GM23338 (cell line): ENCODE measurements around the gene PRPF39. TPM values are rescaled to one million over a fixed set of nuclear protein-coding genes. Genes with fewer than 3 reads are reported as not detected.

ENCODE experiments used
- ATAC-seq: fragments of 200-7000 bp; cut with Tn5 transposase; 3 replicates; pipeline ENCODE4 v1.9.1; 2020
- DNase-seq: peaks from one replicate; pipeline ENCODE4 v3.0.0-alpha.2; 2015; ENCODE audit warnings: low spot score
- H2AFZ ChIP-seq: fragments of 200-600 bp; sonication (generic); 2 replicates; pipeline ENCODE4 v1.8.0; 2016; ENCODE audit warnings: antibody characterized with exemption, mild to moderate bottlenecking, moderate library complexity
- H3F3A ChIP-seq: fragments of 200-600 bp; sonication (generic); replicated peaks from 2 replicates; pipeline ENCODE4 v1.8.0; 2017; ENCODE audit warnings: antibody characterized with exemption, mixed run types, low read depth
- H3K27ac ChIP-seq: fragments of 200-600 bp; sonication (generic); 2 replicates; pipeline ENCODE4 v1.6.1; 2016; ENCODE audit warnings: low read depth
- H3K27me3 ChIP-seq: fragments of 200-600 bp; sonication (generic); 2 replicates; pipeline ENCODE4 v1.8.0; 2016; ENCODE audit warnings: mild to moderate bottlenecking, mixed run types, moderate library complexity; ENCODE audit not compliant: insufficient read depth
- H3K36me3 ChIP-seq: fragments of 200-600 bp; sonication (generic); 2 replicates; pipeline ENCODE4 v1.8.0; 2016; ENCODE audit warnings: mild to moderate bottlenecking; ENCODE audit not compliant: insufficient read depth
- H3K4me1 ChIP-seq: fragments of 200-600 bp; sonication (generic); 2 replicates; pipeline ENCODE4 v1.8.0; 2016; ENCODE audit warnings: mild to moderate bottlenecking, moderate library complexity; ENCODE audit not compliant: insufficient read depth
- H3K4me2 ChIP-seq: fragments of 200-600 bp; sonication (generic); 2 replicates; pipeline ENCODE4 v1.7.1; 2017; ENCODE audit warnings: mixed run types
- H3K4me3 ChIP-seq: fragments of 200-600 bp; sonication (generic); 2 replicates; pipeline ENCODE4 v1.6.1; 2016; ENCODE audit warnings: mixed run types
- H3K79me2 ChIP-seq: fragments of 200-600 bp; sonication (generic); replicated peaks from 2 replicates; pipeline ENCODE4 v1.8.0; 2017; ENCODE audit warnings: mild to moderate bottlenecking; ENCODE audit not compliant: insufficient read depth
- H3K9me2 ChIP-seq: fragments of 200-600 bp; sonication (generic); 2 replicates; pipeline ENCODE4 v1.8.0; 2017; ENCODE audit not compliant: insufficient read depth
- H4K20me1 ChIP-seq: fragments of 200-600 bp; sonication (generic); replicated peaks from 2 replicates; pipeline ENCODE4 v1.8.0; 2017; ENCODE audit warnings: mild to moderate bottlenecking; ENCODE audit not compliant: insufficient read depth
- H3K27ac Mint-ChIP-seq: 2 replicates; pipeline ENCODE4 v1.8.0; 2020; ENCODE audit warnings: inconsistent platforms, mild to moderate bottlenecking, moderate library complexity, mixed read lengths
- H3K27me3 Mint-ChIP-seq: 3 replicates; pipeline ENCODE4 v1.8.0; 2022; ENCODE audit warnings: low read depth, mild to moderate bottlenecking, moderate library complexity, mixed read lengths, inconsistent platforms; ENCODE audit not compliant: insufficient read depth, poor library complexity
- H3K36me3 Mint-ChIP-seq: 3 replicates; pipeline ENCODE4 v1.8.0; 2021; ENCODE audit warnings: low read depth, mild to moderate bottlenecking, inconsistent platforms, moderate library complexity, mixed read lengths
- H3K4me1 Mint-ChIP-seq: 3 replicates; pipeline ENCODE4 v1.8.0; 2020; ENCODE audit warnings: mild to moderate bottlenecking, inconsistent platforms, mixed read lengths
- H3K4me3 Mint-ChIP-seq: 3 replicates; pipeline ENCODE4 v1.8.0; 2021; ENCODE audit warnings: moderate library complexity, mild to moderate bottlenecking, inconsistent platforms, mixed read lengths
- H3K9me3 Mint-ChIP-seq: 3 replicates; pipeline ENCODE4 v1.8.0; 2020; ENCODE audit warnings: moderate library complexity, mild to moderate bottlenecking, inconsistent platforms, mixed read lengths
- CREB1 ChIP-seq: fragments of 250-450 bp; sonication (Bioruptor Pico); IDR thresholded peaks from 2 replicates; pipeline ENCODE4 v1.5.0; 2020; ENCODE audit warnings: low read depth, mild to moderate bottlenecking, moderate library complexity
- EZH2 ChIP-seq: fragments of 200-600 bp; sonication (generic); IDR thresholded peaks from one replicate; pipeline ENCODE4 v1.8.0; 2017; ENCODE audit warnings: antibody characterized with exemption, mild to moderate bottlenecking, low read depth; ENCODE audit not compliant: unreplicated experiment
- EZH2phosphoT487 ChIP-seq: fragments of 200-600 bp; sonication (generic); IDR thresholded peaks from one replicate; pipeline ENCODE4 v1.8.1; 2018; ENCODE audit warnings: antibody characterized with exemption; ENCODE audit not compliant: unreplicated experiment
- JUNB ChIP-seq: IDR thresholded peaks from one replicate; pipeline ENCODE4 v1.6.1; 2016; ENCODE audit warnings: antibody characterized with exemption; ENCODE audit not compliant: unreplicated experiment
- NANOG ChIP-seq: IDR thresholded peaks from 2 replicates; pipeline ENCODE4 v1.6.1; 2016; ENCODE audit warnings: antibody characterized with exemption, borderline replicate concordance
- POLR2AphosphoS5 ChIP-seq: IDR thresholded peaks from 2 replicates; pipeline ENCODE4 v1.6.1; 2016; ENCODE audit warnings: antibody characterized with exemption, low read depth
- ZNF331 ChIP-seq: fragments of 250-450 bp; sonication (Bioruptor Pico); IDR thresholded peaks from 2 replicates; pipeline ENCODE4 v1.5.0; 2020; ENCODE audit warnings: low read depth, mild to moderate bottlenecking, moderate library complexity
- polyA plus RNA-seq: library from polyadenylated mRNA; unstranded; fragments of >200 nt; fragmentation: Nextera tagmentation; extraction: Ambion mirVana; gene quantifications from 2 replicates; pipeline ENCODE4 v1.2.1, GENCODE V29; 2016
- total RNA-seq: library from RNA; depleted of rRNA; stranded (reverse); fragments of >200 nt; shearing (Covaris generic); gene quantifications from 2 replicates; pipeline ENCODE4 v1.2.3, GENCODE V29; 2014
- TF ChIP-seq, protein P1 (sequence below): IDR thresholded peaks from 2 replicates; pipeline ENCODE4 v1.6.1; 2016; ENCODE audit warnings: antibody characterized with exemption
- TF ChIP-seq, protein P2 (sequence below): IDR thresholded peaks from one replicate; pipeline ENCODE4 v1.6.1; 2018; ENCODE audit warnings: antibody characterized with exemption; ENCODE audit not compliant: unreplicated experiment
- TF ChIP-seq, protein P3 (sequence below): fragments of 250-450 bp; sonication (Bioruptor Pico); IDR thresholded peaks from 2 replicates; pipeline ENCODE4 v1.5.0; 2020; ENCODE audit warnings: mild to moderate bottlenecking, moderate library complexity

Gene PRPF39
- total and polyA plus RNA-seq, 2 experiments from 2014 or later: 30.7 to 56.9 TPM

DNA sequence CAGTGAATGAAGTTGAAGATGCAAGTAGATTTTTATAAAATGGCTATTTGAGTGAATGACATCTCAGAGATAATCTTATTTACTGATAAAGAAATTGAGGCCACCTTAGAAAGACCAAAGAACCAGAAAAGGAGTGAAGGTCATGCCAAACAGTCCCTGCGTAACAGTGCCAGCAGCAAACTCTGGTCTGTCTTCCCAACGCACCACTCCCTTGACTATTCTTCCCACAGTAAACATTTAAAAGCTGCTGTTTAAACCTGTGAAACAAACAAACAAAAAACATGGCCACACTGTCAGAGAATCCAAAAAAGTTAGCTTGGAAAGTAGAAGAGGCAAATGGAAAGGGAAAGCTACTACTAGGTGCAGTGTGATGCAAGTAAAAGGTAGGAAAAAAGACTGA is 1.5 kb upstream of the PRPF39 start:
- ATAC-seq (no peak), DNase-seq (no peak)
- Histone ChIP-seq H3K27me3 (no peaks in the 10 kb centered on the region), H3K27ac (no peak overlapping the region; the same call in 1 of the 2 replicates), H3K4me1 (no peaks in the 10 kb centered on the region; the same call in 1 of the 2 replicates), H3K4me3 (no peak overlapping the region), H3K79me2 (peaks cover 34% of the 10 kb centered on the region), H3K9me2 (no peaks in the 10 kb centered on the region), H2AFZ (peak overlapping the region; percentile 83; the same call in 1 of the 2 replicates), H3K36me3 (no peaks in the 10 kb centered on the region), H4K20me1 (peaks cover 18% of the 10 kb centered on the region), H3F3A (no peaks in the 10 kb centered on the region), H3K4me2 (no peak overlapping the region)
- Mint-ChIP-seq H3K9me3 (peaks cover 5% of the 10 kb centered on the region; the same call in 2 of the 3 replicates), H3K27ac (no peak overlapping the region), H3K4me3 (no peak overlapping the region; the same call in 2 of the 3 replicates), H3K36me3 (peaks cover 3% of the 10 kb centered on the region; the same call in 2 of the 3 replicates), H3K27me3 (peaks cover 12% of the 10 kb centered on the region), H3K4me1 (peaks cover 21% of the 10 kb centered on the region)
- no peak for TF ChIP-seq EZH2
- TF ChIP-seq POLR2AphosphoS5: no peak
- TF ChIP-seq, protein P1, sequence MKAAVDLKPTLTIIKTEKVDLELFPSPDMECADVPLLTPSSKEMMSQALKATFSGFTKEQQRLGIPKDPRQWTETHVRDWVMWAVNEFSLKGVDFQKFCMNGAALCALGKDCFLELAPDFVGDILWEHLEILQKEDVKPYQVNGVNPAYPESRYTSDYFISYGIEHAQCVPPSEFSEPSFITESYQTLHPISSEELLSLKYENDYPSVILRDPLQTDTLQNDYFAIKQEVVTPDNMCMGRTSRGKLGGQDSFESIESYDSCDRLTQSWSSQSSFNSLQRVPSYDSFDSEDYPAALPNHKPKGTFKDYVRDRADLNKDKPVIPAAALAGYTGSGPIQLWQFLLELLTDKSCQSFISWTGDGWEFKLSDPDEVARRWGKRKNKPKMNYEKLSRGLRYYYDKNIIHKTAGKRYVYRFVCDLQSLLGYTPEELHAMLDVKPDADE: no peak
- no peak for TF ChIP-seq CREB1 (CRISPR knock-in tag)
- TF ChIP-seq, protein P2, sequence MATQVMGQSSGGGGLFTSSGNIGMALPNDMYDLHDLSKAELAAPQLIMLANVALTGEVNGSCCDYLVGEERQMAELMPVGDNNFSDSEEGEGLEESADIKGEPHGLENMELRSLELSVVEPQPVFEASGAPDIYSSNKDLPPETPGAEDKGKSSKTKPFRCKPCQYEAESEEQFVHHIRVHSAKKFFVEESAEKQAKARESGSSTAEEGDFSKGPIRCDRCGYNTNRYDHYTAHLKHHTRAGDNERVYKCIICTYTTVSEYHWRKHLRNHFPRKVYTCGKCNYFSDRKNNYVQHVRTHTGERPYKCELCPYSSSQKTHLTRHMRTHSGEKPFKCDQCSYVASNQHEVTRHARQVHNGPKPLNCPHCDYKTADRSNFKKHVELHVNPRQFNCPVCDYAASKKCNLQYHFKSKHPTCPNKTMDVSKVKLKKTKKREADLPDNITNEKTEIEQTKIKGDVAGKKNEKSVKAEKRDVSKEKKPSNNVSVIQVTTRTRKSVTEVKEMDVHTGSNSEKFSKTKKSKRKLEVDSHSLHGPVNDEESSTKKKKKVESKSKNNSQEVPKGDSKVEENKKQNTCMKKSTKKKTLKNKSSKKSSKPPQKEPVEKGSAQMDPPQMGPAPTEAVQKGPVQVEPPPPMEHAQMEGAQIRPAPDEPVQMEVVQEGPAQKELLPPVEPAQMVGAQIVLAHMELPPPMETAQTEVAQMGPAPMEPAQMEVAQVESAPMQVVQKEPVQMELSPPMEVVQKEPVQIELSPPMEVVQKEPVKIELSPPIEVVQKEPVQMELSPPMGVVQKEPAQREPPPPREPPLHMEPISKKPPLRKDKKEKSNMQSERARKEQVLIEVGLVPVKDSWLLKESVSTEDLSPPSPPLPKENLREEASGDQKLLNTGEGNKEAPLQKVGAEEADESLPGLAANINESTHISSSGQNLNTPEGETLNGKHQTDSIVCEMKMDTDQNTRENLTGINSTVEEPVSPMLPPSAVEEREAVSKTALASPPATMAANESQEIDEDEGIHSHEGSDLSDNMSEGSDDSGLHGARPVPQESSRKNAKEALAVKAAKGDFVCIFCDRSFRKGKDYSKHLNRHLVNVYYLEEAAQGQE: no peak
- TF ChIP-seq JUNB: no peak
- TF ChIP-seq, protein P3, sequence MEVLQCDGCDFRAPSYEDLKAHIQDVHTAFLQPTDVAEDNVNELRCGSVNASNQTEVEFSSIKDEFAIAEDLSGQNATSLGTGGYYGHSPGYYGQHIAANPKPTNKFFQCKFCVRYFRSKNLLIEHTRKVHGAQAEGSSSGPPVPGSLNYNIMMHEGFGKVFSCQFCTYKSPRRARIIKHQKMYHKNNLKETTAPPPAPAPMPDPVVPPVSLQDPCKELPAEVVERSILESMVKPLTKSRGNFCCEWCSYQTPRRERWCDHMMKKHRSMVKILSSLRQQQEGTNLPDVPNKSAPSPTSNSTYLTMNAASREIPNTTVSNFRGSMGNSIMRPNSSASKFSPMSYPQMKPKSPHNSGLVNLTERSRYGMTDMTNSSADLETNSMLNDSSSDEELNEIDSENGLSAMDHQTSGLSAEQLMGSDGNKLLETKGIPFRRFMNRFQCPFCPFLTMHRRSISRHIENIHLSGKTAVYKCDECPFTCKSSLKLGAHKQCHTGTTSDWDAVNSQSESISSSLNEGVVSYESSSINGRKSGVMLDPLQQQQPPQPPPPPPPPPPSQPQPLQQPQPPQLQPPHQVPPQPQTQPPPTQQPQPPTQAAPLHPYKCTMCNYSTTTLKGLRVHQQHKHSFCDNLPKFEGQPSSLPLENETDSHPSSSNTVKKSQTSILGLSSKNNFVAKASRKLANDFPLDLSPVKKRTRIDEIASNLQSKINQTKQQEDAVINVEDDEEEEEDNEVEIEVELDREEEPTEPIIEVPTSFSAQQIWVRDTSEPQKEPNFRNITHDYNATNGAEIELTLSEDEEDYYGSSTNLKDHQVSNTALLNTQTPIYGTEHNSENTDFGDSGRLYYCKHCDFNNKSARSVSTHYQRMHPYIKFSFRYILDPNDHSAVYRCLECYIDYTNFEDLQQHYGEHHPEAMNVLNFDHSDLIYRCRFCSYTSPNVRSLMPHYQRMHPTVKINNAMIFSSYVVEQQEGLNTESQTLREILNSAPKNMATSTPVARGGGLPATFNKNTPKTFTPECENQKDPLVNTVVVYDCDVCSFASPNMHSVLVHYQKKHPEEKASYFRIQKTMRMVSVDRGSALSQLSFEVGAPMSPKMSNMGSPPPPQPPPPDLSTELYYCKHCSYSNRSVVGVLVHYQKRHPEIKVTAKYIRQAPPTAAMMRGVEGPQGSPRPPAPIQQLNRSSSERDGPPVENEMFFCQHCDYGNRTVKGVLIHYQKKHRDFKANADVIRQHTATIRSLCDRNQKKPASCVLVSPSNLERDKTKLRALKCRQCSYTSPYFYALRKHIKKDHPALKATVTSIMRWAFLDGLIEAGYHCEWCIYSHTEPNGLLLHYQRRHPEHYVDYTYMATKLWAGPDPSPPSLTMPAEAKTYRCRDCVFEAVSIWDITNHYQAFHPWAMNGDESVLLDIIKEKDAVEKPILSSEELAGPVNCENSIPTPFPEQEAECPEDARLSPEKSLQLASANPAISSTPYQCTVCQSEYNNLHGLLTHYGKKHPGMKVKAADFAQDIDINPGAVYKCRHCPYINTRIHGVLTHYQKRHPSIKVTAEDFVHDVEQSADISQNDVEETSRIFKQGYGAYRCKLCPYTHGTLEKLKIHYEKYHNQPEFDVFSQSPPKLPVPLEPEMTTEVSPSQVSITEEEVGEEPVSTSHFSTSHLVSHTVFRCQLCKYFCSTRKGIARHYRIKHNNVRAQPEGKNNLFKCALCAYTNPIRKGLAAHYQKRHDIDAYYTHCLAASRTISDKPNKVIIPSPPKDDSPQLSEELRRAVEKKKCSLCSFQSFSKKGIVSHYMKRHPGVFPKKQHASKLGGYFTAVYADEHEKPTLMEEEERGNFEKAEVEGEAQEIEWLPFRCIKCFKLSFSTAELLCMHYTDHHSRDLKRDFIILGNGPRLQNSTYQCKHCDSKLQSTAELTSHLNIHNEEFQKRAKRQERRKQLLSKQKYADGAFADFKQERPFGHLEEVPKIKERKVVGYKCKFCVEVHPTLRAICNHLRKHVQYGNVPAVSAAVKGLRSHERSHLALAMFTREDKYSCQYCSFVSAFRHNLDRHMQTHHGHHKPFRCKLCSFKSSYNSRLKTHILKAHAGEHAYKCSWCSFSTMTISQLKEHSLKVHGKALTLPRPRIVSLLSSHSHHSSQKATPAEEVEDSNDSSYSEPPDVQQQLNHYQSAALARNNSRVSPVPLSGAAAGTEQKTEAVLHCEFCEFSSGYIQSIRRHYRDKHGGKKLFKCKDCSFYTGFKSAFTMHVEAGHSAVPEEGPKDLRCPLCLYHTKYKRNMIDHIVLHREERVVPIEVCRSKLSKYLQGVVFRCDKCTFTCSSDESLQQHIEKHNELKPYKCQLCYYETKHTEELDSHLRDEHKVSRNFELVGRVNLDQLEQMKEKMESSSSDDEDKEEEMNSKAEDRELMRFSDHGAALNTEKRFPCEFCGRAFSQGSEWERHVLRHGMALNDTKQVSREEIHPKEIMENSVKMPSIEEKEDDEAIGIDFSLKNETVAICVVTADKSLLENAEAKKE (CRISPR knock-in tag): no peak
- TF ChIP-seq ZNF331 (CRISPR knock-in tag): no peak
- TF ChIP-seq EZH2phosphoT487: no peak
- TF ChIP-seq NANOG: no peak
